K562 (cell line): ENCODE measurements around the gene PFKL. TPM values are rescaled to one million over a fixed set of nuclear protein-coding genes. Genes with fewer than 3 reads are reported as not detected.

Experiments
- ATAC-seq: fragments of 200-7000 bp; cut with Tn5 transposase; 3 replicates; pipeline ENCODE4 v1.9.1; 2020; ENCODE audit warnings: moderate library complexity
- BruUV-seq: library from RNA; stranded (reverse); fragments of 400-500 nt; replicated peaks from 2 replicates; lab custom pipeline; 2021; lab: Mats Ljungman, UMichigan
- CTCF ChIA-PET: fragments of 300-600 bp; formaldehyde crosslinking; extraction: SDS; loops from one replicate; lab custom pipeline; 2021; ENCODE audit warnings: low intra/inter-chr PET ratio; lab: Yijun Ruan, JAX
- POLR2A ChIA-PET: fragments of 300-600, 350-650 bp; sonication (Branson Sonifier 250); formaldehyde crosslinking; extraction: SDS; loops from one replicate; lab custom pipeline; 2021; ENCODE audit warnings: antibody characterized with exemption, inconsistent platforms; lab: Yijun Ruan, JAX
- DNase-seq, 4 experiments: peaks; one replicate each; pipeline versions ENCODE4 v3.0.0 to v3.0.0-alpha.2; 2011 to 2018; ENCODE audit warnings: low spot score in 3 of 4, mixed read lengths in 3 of 4; ENCODE audit errors: extremely low read depth in 1 of 4
- FAIRE-seq: peaks from 2 replicates; lab custom pipeline; 2011; peaks lifted over from hg19 to GRCh38; lab: Jason Lieb, UNC
- H2AFZ ChIP-seq: 2 replicates; pipeline ENCODE4 v1.6.0; 2011; ENCODE audit warnings: low read depth, low read length, control low read depth, inconsistent platforms
- H3K27ac ChIP-seq: fragments of 200-600 bp; 3 replicates; pipeline ENCODE4 v1.8.0; 2011; ENCODE audit warnings: low read depth, mild to moderate bottlenecking, control low read depth, inconsistent platforms, low read length, moderate library complexity, mixed read lengths; ENCODE audit errors: extremely low read depth
- H3K27me3 ChIP-seq, 2 experiments: fragments of 300-600 bp in 1 of 2; 2 replicates in 1 of 2; 3 replicates in 1 of 2; pipeline versions ENCODE4 v1.6.0 to v1.8.0; 2011; ENCODE audit warnings: inconsistent platforms in 2 of 2, low read length in 2 of 2, mild to moderate bottlenecking in 1 of 2, mixed read lengths in 1 of 2, moderate library complexity in 1 of 2; ENCODE audit not compliant: control insufficient read depth in 2 of 2, insufficient read depth in 2 of 2
- H3K36me3 ChIP-seq: fragments of 300-600 bp; 3 replicates; pipeline ENCODE4 v1.8.0; 2011; ENCODE audit warnings: mild to moderate bottlenecking, low read length, inconsistent platforms; ENCODE audit not compliant: control insufficient read depth, insufficient read depth
- H3K4me1 ChIP-seq, 2 experiments: fragments of 200-600 bp in 1 of 2; replicated peaks in 1 of 2; 2 replicates in 1 of 2; 3 replicates in 1 of 2; pipeline versions ENCODE4 v1.5.1 to v1.8.0; 2011; ENCODE audit warnings: inconsistent platforms in 2 of 2, low read length in 2 of 2, mild to moderate bottlenecking in 1 of 2, mixed read lengths in 1 of 2, moderate library complexity in 1 of 2; ENCODE audit not compliant: control insufficient read depth in 2 of 2, insufficient read depth in 2 of 2
- H3K4me2 ChIP-seq: 2 replicates; pipeline ENCODE4 v1.6.1; 2011; ENCODE audit warnings: low read length, control low read depth, inconsistent platforms, mixed read lengths; ENCODE audit not compliant: insufficient read depth
- H3K4me3 ChIP-seq: fragments of 200-600 bp; sonication (generic), shearing (Covaris generic); 2 replicates; pipeline ENCODE4 v1.5.1; 2016; ENCODE audit warnings: control low read depth, inconsistent platforms
- H3K79me2 ChIP-seq: fragments of 200-600 bp; 3 replicates; pipeline ENCODE4 v1.8.0; 2011; ENCODE audit warnings: low read length, inconsistent platforms; ENCODE audit not compliant: control insufficient read depth, insufficient read depth
- H3K9ac ChIP-seq, 2 experiments: 2 replicates each; pipeline versions ENCODE4 v1.6.0 to v1.6.1; 2011; ENCODE audit warnings: low read depth in 2 of 2, low read length in 2 of 2, control low read depth in 1 of 2, inconsistent platforms in 1 of 2, mild to moderate bottlenecking in 1 of 2, mixed read lengths in 1 of 2; ENCODE audit not compliant: insufficient read depth in 1 of 2
- H3K9me1 ChIP-seq: one replicate; pipeline ENCODE4 v1.6.0; 2011; ENCODE audit warnings: inconsistent platforms, mild to moderate bottlenecking, low read length, moderate library complexity; ENCODE audit not compliant: control insufficient read depth, insufficient read depth
- H3K9me3 ChIP-seq: replicated peaks from 2 replicates; pipeline ENCODE4 v1.5.1; 2011; ENCODE audit warnings: low read depth, low read length, inconsistent platforms; ENCODE audit not compliant: control insufficient read depth, insufficient read depth
- H4K20me1 ChIP-seq: replicated peaks from 2 replicates; pipeline ENCODE4 v1.6.1; 2011; ENCODE audit warnings: low read length, inconsistent platforms, mixed read lengths; ENCODE audit not compliant: control insufficient read depth, insufficient read depth
- CAMTA2 ChIP-seq: fragments of 250-450 bp; sonication (Bioruptor Pico); conservative IDR thresholded peaks from 2 replicates; pipeline ENCODE4 v1.5.1; 2022
- HMGN3 ChIP-seq: IDR thresholded peaks from 2 replicates; pipeline ENCODE4 v1.6.1; 2011; ENCODE audit warnings: borderline replicate concordance, low read depth, mild to moderate bottlenecking, mixed read lengths, low read length; ENCODE audit not compliant: insufficient read length; ENCODE audit errors: extremely low read depth
- POLR2A ChIP-seq: fragments of 450-650 bp; conservative IDR thresholded peaks from 2 replicates; pipeline ENCODE4 v1.6.1; 2016
- POLR2AphosphoS2 ChIP-seq: IDR thresholded peaks from 2 replicates; pipeline ENCODE4 v1.6.1; 2012; ENCODE audit warnings: low read length, improper control_type of control experiment
- POLR2B ChIP-seq: fragments of 450-650 bp; IDR thresholded peaks from 2 replicates; pipeline ENCODE4 v1.6.1; 2018; ENCODE audit warnings: low read depth; ENCODE audit not compliant: partially characterized antibody
- POLR2G ChIP-seq: fragments of 200-400 bp; formaldehyde crosslinking; IDR thresholded peaks from 2 replicates; pipeline ENCODE4 v1.6.1; 2017; ENCODE audit warnings: low read depth, mild to moderate bottlenecking, antibody characterized with exemption, low read length, moderate library complexity
- PRPF4 ChIP-seq: fragments of 200-400 bp; formaldehyde crosslinking; IDR thresholded peaks from one replicate; pipeline ENCODE4 v1.6.1; 2017; ENCODE audit warnings: low read length, low read depth, mild to moderate bottlenecking; ENCODE audit not compliant: insufficient read depth, poor library complexity, severe bottlenecking
- PTBP1 ChIP-seq: fragments of 200-400 bp; formaldehyde crosslinking; IDR thresholded peaks from 2 replicates; pipeline ENCODE4 v1.6.1; 2017; ENCODE audit warnings: low read depth, low read length
- SUPT5H ChIP-seq: fragments of 450-650 bp; IDR thresholded peaks from 2 replicates; pipeline ENCODE4 v1.6.1; 2016
- WGBS: fragments of 100-300 bp; shearing (Covaris generic); methylation state at CpG from one replicate; pipeline ENCODE4 v1.1.6; 2016; ENCODE audit warnings: low coverage, mixed read lengths; ENCODE audit not compliant: insufficient coverage; ENCODE audit errors: missing lambda C conversion rate; 5-methylcytosine and 5-hydroxymethylcytosine counted together
- in situ Hi-C: fragments of 300-500 bp; cut with MboI; formaldehyde crosslinking; loops from 4 replicates; pipeline ENCODE4 v1.15.0; 2018; ENCODE audit warnings: inconsistent platforms, mixed read lengths
- intact Hi-C: fragments of 100-400 bp; cut with micrococcal nuclease; formaldehyde crosslinking; loops from 2 replicates; pipeline ENCODE4 v1.14.2; 2022
- polyA plus RNA-seq, 8 experiments: library from polyadenylated mRNA; depleted of rRNA in 4 of 8; stranded (reverse) in 5 of 8; unstranded in 3 of 8; fragments of >200 nt; fragmentation: Nextera tagmentation in 2 of 8; fragmentation: Illumina TruSeq in 1 of 8; extraction: Ambion mirVana in 2 of 8; extraction: Trizol in 1 of 8; gene quantifications; 2 replicates each; pipeline versions ENCODE4 v1.2.1 to v1.2.3, GENCODE V29; 2011 to 2014; ENCODE audit warnings: inconsistent platforms in 1 of 8, missing spikeins in 1 of 8
- total RNA-seq, 7 experiments: library from RNA; depleted of rRNA in 6 of 7; stranded (reverse); fragments of >200 nt in 6 of 7; fragmentation: Illumina TruSeq in 2 of 7; extraction: Trizol in 2 of 7; gene quantifications; 2 replicates each; pipeline versions ENCODE4 v1.2.1 to v1.2.3, GENCODE V29; 2011 to 2021; ENCODE audit warnings: low replicate concordance in 1 of 7
- TF ChIP-seq, protein P1 (sequence below): fragments of 250-450 bp; sonication (Bioruptor Pico); IDR thresholded peaks from 2 replicates; pipeline ENCODE4 v1.4.0; 2020; ENCODE audit warnings: mild to moderate bottlenecking, moderate library complexity

Gene PFKL
- total and polyA plus RNA-seq, 9 of the 15 experiments (the other 6 are each of a cell fraction or from before 2014, with no cell fraction given), result 1.1 to 124 (median 45.6) TPM

DNA sequence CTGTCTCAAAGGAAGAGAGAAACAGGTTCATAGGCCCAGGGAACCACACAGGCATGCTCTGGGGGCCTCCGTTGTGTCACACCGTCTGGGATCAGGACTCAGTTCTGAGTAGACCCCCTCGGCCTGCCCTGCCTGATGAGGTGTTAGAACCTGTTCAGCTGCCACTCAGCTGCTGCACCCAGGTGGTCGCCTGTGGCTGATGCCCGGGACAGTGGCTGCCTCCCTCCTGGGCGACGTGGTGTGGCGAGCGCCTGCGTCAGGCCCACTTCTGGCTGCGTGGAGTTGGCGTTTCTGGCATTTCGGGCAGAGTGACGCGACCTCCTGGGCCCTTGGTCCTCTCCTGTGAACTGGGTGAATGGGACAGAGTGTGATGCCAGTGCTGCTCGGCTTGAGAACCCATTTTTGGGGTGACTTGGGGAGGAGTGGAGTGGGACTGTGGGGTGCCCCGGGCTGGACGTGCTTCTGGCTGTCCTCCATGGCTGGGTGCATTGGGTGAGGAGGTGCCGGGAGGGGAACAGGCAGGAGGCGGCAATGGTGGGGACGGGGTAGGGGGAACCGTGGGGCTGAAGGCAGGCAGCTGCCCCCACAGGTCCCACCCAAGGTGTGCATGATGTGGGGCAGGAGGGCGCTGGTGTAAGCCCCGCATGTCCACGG is 28.5 kb downstream of the PFKL start:
- BruUV-seq, result no TSS peak
- no peaks in the 10 kb centered on the region for H3K9me3 ChIP-seq
- no peak overlapping the region for H3K4me3 ChIP-seq
- H3K27me3 ChIP-seq, result no peaks in the 10 kb centered on the region
- ATAC-seq, result no peak; the same call in 1 of the 3 replicates
- no peak overlapping the region for H3K4me2 ChIP-seq
- H3K36me3 ChIP-seq, result peaks cover 36% of the 10 kb centered on the region; the same call in 1 of the 3 replicates
- TF ChIP-seq POLR2B (peak; percentile 20), SUPT5H (peak; percentile 48; the same call in 1 of the 2 replicates), HMGN3 (peak; percentile 11), POLR2AphosphoS2 (peak; percentile 45; the same call in 1 of the 2 replicates), POLR2A (peak; percentile 27), PTBP1 (no peak), PRPF4 (no peak), CAMTA2 (0 out of 2 replicates have a peak, but pooled peaks have one; percentile 13), POLR2G (peak; percentile 57)
- TF ChIP-seq, protein P1, sequence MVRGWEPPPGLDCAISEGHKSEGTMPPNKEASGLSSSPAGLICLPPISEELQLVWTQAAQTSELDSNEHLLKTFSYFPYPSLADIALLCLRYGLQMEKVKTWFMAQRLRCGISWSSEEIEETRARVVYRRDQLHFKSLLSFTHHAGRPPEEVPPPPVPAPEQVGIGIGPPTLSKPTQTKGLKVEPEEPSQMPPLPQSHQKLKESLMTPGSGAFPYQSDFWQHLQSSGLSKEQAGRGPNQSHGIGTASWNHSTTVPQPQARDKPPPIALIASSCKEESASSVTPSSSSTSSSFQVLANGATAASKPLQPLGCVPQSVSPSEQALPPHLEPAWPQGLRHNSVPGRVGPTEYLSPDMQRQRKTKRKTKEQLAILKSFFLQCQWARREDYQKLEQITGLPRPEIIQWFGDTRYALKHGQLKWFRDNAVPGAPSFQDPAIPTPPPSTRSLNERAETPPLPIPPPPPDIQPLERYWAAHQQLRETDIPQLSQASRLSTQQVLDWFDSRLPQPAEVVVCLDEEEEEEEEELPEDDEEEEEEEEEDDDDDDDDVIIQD, result no peak
- TF ChIP-seq, all 486 proteins: peak for 7
- peaks cover 14% of the 10 kb centered on the region for H4K20me1 ChIP-seq
- H3K27ac ChIP-seq, result no peak overlapping the region
- 71% methylated on average over 24 of the region's 25 CpGs for WGBS
- ChIA-PET POLR2A (interaction anchor here (0.6 to 1.4 kb wide), 3 partner anchors 7 to 10 kb away, joined by 3 to 9 read pairs (median 3); no protein-coding TSS in a partner anchor), CTCF (no interaction called here)
- DNase-seq (no peak), FAIRE-seq (no peak)
- H3K4me1 ChIP-seq, result peaks cover 0 to 56% of the 10 kb centered on the region in 2 experiments; a peak in 2 of 5 replicates
- H2AFZ ChIP-seq, result no peak overlapping the region
- H3K9me1 ChIP-seq, result peaks cover 7% of the 10 kb centered on the region
- H3K9ac ChIP-seq, result peak overlapping the region in 1 of 2 experiments; percentile 52; a peak in 2 of 4 replicates
- H3K79me2 ChIP-seq, result no peaks in the 10 kb centered on the region
- in situ Hi-C loops (no loop called here), intact Hi-C loops (no loop called here)
